AG08395 (cell line): ENCODE data around the gene OR5K4.

Experiments
- DNase-seq: peaks from one replicate; pipeline ENCODE4 v3.0.0; 2012; ENCODE audit warnings: mixed read lengths, low spot score

OR5K4 gene, protein sequence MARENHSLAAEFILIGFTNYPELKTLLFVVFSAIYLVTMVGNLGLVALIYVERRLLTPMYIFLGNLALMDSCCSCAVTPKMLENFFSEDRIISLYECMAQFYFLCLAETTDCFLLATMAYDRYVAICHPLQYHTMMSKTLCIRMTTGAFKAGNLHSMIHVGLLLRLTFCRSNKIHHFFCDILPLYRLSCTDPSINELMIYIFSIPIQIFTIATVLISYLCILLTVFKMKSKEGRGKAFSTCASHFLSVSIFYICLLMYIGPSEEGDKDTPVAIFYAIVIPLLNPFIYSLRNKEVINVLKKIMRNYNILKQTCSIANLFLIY

DNA sequence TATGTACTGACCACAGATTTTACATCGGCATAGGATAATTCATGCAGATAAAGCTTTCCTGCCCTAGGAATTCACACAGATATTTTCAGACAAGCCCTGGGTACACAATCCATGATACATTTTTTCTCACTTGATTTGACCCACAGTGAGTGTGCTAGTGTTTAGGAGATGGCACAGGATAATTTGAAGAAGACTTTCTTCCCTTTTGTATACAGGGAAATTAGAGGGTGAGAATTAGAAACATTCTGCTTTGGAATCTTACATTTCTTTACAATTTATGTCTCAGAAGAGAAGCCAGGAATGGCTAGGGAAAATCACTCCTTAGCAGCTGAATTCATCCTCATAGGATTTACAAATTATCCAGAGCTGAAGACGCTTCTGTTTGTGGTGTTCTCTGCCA lies at the start of gene OR5K4:
TSS of gene OR5K4 (plus strand) at position 301 of the 400 bp plus-strand sequence. CDS start at position 301, 0 bp downstream.
- no peak for DNase-seq

DNA sequence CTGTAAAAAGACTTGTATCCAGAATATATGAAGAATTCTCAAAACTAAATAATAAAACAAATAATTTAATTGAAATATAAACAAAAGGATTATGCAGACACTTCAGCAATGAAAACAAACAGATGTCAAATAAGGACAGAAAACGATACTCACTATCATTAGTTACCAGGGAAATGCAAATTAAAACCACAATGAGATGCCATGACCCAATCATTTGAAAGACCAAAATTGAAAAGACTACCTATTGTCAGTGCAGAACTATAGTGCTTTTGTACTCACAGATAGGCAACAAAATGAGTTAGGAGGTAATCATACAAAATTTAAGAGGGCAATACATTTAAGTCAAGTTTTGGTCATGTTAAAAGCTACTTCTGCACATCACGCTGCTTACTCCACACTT lies 31.6 kb upstream of the OR5K4 start:
- no peak for DNase-seq

DNA sequence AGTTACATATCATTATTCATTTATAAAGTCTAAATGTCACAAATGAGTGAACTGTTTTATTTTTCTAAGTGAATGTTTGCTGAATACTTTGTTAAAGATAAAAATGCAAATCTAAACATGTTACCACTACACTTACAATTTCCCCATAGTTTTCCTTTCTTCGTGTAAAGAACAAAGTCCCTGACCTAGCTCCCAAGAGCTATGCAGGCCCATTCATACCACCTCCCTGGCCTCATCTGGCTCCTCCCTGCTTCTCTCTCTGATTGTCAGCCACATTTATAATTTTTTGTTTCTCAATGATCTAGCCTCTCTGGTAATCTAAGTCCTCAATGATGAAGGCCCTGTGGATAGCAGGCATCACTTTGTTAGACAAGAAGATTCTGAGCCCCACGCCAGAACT lies 31.0 kb upstream of the OR5K4 start:
- DNase-seq: no peak

DNA sequence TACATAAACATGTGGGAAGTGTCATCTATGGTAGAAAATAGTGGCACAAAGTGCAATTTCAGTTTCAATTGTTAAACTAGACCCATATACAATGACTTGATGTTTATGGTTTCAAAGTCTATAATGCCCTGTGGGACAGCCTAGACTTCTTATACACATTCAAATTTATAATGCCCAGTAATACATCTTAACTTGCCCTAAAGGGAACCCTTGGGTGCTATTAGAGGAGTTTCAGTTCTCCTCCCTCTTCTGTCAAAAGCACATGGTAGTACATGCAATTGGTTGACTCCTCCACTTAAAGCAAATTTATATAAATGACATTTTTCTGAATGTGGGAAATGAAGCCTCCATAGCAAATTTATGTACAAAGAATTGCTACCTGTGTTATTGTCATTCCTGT lies 30.2 kb upstream of the OR5K4 start:
- no peak for DNase-seq

DNA sequence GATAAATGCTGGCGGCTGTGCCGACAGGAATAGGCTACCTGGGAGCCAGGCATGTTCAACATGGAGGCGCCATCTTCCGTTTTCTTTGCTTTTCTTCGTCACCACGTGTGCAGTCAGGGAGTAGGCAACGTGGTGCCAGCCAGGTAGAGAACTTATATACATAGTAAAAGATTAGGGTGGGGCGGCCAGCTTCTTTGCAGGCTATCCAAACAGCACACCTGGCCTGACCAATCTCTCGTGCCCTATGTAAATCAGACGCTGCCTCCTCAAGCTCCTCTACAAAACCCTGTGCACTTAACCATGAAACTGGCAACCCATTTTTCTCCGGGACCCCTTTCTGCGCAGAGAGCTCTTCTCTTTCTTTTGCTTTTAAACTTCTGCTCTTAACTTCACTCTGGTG lies 28.6 kb upstream of the OR5K4 start:
- DNase-seq: no peak

DNA sequence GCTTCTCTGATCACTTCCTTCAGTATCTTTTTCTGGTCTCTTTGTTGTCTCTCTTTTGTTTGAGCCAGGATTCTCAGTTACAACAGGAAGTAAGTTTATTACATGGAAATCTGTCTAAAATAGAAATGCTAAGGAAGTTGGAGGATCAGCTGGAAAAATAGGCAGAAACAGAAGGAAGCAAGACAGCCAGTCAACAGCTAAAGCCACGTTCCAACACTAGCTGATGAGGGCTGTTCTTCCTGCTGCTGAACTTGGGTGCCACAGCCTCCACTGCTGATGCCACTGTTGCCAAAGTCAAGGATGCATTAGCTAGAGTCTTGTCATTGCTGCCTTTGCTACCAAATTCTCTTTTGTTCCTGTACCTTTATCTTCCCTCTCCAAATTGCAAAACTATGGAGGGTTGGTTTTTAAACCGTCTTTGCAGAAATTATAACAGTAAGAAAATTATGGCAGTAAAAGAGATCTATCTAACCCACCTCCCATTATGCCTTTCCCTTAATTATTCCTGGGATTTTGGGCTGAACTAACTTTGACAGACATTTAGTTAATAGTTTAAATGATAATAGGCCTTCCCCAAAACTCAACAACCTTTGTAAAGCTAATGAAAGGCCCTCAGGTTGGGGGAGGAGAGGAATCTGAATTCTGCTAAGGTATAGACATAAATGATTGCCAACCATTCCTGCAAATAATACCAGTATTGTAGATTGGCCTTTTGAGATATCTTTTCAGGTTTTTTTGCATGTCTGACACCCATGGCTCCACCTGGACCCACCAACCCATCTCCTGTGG lies 27.4 kb upstream of the OR5K4 start:
- no peak for DNase-seq

DNA sequence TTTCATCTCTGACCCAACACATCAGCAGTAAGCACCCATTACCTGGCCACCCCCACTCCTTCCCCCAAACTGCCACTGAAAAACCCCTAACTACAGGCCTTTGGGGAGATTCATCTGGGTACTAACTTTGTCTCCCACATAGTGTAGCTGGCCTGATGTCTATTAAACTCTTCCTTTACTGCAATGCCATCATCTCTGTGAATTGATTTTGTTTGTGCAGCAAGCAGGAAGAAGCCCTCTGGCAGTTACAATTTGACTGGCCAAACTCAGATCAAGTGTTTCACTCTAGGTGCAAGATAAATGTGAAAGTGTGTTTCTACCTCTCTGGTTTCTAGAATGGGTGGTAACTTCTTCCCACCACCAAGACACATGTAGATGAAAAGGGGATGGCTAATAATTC lies 26.7 kb upstream of the OR5K4 start:
- DNase-seq: no peak

DNA sequence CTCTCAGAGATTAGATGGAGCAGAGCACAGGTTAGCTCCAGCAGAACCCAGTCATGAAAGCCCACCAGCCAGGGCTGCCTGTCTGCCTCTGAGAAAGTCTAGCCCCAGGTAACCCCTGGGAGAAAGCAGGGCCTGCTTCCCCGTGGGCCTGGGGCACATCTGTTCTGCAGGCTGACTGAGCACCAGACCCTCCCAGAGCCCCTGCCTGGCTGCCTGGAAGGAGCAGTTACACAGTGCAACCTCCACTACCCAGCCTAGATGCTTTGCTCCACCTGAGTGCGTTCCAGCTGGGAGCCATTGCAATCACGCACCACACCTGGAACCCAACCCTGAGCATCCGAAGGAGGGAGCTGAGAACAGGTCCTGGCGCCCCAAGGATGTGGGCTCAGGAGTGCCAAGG lies 24.7 kb upstream of the OR5K4 start:
- no peak for DNase-seq

DNA sequence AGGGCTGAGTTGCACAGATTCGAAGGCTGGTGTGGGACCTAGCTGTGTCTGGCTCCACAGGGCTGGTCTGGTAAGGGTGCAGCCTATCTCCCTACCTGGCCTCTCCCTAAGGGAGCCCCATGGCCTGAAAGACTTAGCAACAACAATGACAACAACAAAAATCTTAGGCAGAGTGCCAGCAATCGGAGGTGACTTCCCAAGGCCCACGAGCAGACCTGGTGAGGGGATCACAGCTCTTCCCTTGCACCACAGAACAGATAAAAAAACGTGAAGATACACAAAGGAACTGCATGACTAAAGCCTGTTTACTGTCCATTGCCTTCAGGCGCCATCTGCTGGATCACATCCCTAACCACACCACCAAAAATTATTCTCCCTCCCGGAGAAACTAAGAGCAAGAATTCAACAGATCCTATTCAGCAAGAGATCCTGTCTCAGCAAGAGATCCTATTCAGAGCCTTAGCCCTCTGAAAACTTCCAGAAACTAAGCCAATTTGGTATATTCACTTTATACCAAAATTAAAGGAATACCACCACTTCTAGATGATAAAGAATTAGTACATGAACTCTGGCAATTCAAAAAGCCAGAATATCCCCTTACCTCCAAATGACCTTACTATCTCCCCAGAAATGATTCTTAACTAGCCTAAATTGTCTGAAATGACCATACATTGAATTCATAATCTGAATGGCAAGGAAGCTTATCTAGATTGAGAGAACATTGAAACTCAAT lies 24.1 kb upstream of the OR5K4 start:
- peak; percentile 48 for DNase-seq

DNA sequence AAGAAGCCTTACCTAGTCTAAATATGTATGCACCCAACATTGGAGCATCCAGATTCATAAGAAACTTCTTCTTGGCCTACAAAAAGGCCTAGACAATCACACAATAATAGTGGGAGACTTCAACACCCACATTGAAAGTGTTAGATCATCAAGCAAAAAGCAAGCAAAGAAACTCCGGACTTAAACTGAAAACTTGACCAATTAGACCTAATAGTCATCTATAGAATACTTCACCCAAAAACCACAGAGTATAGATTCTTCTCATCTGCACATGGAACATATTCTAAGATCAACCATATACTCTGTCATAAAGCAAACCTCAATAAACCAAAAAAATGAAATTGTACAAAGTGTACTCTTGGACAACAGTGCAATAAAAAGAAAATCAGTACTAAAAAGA lies 22.3 kb upstream of the OR5K4 start:
- DNase-seq: no peak

DNA sequence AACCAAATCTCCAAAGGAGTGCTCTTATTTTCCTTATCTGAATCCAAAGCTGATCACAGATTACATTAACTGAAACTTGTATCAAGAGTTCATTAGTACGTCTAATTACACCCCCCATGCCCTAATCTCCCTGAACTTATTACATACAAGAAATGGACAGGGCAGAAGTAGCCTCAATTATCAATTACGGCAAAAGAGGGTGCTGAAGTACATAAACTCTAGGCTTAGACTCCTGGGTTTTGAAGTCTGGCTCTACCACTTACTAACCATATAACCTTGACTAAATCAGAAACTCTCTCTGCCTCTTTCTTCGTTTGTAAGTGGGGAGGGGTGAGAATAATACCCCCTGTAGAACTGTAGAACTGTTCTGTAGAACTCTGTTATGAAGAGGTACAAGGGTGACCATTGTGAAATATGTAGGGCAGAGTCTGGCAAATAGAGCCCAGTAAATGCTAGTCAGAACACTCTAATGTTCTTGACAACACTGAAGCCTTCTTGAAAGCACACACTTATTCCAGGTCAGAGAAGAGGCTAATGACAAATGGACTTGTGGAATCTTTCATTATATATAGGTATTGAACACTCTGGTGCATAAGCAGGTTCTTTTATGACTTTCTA lies 19.6 kb upstream of the OR5K4 start:
- no peak for DNase-seq

DNA sequence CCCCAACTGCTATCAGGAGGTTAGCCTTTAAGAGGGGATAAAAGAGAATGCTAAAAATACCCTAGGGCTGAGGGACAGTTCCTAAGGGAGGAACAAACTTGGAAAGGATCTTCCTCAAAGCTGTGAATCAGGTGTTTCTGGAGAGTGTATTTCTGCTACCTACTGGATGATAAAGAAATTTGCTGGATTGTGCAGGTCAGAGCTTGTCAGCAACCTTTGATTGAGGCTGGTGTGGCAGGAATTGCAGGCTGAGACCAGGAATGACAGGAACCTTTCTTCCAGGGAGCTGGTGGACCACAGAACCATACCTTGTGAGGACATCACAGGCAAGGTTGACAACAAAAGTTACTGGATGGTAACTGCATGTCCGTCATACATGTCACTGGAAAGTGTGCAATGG lies 14.6 kb upstream of the OR5K4 start:
- no peak for DNase-seq

DNA sequence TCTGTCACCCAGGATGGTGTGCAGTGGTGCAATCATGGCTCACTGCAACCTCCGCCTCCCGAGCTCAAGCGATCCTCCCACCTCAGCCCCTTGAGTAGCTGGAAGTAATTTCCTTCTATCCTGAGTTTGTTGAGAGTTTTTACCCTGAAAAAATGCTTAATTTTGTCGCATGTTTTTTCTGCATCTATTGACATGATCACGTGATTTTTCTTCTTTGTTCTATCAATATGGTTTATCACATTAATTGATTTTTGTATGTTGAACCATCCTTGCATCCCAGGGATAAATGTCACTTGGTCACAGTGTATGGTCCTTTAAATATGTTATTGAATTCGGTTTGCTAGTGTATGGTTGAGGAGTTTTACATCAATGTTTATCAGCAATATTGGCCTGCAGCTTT lies 11.9 kb upstream of the OR5K4 start:
- no peak for DNase-seq

DNA sequence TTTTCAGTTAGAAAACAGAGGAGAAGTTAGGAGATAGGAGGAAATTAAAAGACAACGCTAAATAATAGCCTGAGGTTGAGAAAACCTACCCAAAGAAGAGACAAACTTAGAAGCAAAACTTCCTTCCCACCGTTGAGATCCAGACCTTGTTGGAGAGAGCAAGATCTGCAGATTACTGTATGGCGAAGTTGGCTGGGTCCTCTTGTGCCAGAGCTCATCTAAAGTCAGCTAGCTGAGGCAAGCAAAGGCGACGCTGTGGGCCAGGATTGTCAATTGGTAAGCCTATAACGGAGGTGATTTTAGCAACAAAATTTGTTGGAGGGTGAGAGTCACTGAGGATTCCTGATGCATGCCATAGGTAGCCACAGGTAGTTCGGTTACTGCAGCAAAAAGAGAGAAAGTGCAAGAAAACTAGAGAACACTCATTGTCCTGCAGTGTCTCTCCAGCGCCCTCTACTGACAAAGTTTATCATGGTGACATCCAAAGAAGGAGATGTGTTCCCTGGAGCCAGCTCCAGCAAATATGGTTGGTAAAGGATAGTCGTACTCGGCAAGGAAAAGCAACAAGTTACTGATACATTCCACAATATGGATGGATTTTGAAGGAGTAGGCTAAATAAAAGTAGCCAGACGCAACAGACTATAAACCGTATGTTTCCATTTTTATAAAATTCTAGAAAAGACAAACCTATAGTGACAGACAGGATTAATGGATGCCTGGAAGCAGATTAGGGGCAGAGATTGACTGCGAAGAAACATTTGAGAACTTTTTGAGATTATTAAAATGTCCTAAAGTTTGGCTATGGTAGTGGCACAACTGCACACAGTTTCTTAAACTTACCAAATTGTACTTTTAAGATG lies 9.8 kb upstream of the OR5K4 start:
- DNase-seq: no peak

DNA sequence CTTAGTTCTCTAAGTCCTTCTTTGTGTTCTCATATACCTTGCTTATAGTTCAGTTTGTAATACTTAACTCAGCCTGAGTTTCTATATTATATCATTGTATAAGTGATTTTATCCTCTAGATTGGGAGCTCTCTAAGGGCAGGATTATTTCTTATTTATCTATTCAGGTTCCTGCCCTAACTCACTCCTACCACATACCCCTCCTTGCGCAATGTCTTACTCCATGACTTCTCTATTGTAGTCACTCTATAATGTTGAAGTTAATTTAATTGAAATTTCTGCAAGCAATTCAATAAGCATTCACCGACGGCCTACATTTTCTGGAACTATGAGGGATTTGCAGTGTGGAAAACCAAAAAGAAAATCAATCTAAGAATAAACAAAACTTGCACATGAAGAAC lies 3.6 kb upstream of the OR5K4 start:
- DNase-seq: no peak

DNA sequence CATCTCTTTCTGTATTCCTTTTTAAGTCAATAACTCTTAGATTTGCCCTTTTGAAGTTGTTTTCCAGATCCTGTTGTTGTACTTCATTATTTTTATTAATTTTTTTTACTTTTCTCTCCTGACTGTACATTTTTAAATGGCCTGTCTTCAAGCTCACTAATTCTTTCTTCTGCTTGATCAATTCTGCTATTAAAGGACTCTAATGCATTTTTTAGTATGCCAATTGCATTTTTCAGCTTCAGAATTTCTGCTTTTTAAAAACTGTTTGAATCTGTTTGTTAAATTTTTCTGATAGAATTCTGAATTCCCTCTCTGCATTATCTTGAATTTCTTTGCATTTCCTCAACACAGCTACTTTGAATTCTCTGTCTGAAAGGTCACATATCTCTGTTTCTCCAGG lies 5.6 kb downstream of the OR5K4 start:
- DNase-seq: no peak

DNA sequence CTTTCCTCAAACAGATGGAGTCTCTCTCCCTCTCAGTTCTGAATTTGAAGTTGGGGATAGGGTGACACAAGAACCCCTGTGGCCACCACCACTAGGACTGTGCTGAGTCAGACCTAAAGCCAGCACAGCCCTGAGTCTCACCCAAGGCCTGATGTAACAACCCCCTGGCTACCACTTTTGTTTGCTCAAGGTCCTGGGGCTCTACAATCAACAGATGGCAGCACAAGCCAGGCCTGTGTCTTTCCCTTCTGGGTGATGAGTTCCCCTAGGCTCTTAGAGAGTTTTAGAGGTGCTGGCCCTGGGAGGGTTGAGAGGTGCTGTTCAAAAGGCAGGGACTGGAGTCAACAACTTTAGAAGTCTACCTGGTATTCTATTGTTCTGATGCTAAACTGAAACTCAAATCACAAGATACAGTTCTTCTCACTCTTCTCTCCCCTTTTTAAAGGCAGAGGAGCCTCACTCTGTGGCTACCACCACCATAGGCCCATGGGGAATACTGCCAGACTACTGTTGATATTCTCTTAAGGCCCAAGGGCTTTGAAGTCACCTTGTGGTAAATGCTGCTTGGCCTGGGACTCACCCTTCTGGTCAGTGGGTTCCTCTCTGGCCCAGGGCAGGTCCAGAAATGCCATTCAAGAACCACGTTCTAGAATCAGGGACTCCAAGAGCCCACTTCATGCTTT lies 6.5 kb downstream of the OR5K4 start:
- DNase-seq: no peak

DNA sequence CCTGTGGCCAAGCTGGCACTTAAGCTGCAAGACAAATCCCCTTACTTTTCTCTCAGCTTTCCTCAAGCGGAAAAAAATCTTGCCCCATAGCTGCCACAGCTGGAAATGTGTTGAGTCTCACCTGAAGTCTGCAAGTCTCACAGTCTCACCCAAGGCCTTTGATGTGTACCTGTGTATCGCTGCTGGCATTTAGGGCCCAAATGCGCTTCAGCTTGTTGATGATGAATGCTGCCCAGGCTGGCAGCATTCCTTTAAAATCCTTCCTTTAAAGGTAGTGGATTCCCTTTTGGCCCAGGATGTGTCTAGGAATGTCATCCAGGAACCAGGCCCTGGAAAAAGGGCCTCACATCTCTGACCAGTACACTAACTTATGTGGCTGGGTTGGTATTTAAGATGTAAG lies 7.0 kb downstream of the OR5K4 start:
- no peak for DNase-seq

DNA sequence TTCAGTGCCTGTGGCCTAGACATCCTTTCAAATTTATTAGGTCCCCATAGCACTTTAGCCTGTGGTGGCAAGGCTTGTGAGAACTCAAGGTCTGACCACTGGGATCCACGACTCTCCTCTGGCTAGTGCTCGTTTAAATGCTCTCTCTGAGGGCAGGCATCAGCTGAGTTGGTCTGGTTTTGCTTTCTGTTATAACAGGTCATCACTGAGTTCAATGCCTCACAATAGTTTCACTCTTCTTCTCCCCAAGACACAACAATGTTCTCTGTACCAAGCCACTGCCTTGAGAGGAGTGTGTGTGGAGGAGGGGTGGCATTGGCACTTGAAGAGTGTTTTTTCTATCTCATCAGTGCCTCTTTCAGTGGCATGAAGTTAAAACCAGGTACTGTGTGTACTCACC lies 7.6 kb downstream of the OR5K4 start:
- DNase-seq: no peak

DNA sequence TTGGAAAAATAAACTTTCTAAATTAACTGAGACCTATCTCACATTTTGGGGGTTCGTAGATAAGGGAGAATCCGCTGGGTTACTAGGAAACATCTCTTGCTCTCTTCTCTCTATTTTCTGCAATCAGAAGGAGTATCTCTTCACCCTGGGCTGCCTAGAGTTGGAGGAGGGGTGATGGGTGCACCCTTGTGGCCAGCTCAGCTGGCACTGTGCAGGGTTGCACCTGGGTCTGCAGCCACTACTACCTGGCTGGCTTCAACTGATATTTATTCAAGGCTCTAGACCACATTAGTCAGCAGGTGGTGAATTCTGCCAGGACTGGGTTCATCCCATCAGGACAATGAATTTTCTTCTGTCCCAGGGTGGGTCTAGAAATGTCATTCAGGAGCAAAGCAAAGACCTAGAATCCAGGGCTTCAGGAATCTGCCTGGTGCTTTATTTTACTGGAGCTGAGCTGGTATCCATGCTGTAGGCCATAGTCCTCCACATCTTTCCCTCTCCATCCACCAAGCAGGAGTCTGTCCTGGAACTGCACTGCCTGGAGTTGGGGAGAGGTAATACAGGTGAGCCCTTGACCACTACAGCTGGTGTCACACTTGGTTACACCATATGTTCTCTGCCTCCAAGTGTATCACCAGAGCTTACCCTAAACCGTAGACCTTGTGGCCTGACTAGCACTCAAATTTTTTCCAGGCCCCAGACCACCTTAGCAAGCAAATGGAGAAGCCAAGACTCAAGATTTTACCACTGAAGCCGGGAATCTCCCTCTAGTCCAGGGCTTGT lies 14.0 kb downstream of the OR5K4 start:
- no peak for DNase-seq
